Progenitor cell of endocrine pancreas (in vitro differentiated cells): Measurements from ENCODE around the gene LAMA3. TPM values are rescaled to one million over a fixed set of nuclear protein-coding genes. Genes with fewer than 3 reads are reported as not detected.

ENCODE experiments used
- DNase-seq: peaks from one replicate; pipeline ENCODE4 v3.0.0; 2021; ENCODE audit warnings: low spot score; ENCODE audit not compliant: unreplicated experiment
- H3K27ac Mint-ChIP-seq: 2 replicates; pipeline ENCODE4 v1.8.0; 2021; ENCODE audit warnings: mild to moderate bottlenecking, moderate library complexity, mixed read lengths
- H3K27me3 Mint-ChIP-seq: 2 replicates; pipeline ENCODE4 v1.8.0; 2021; ENCODE audit warnings: mixed read lengths
- H3K36me3 Mint-ChIP-seq: 2 replicates; pipeline ENCODE4 v1.8.0; 2022; ENCODE audit warnings: mixed read lengths; ENCODE audit not compliant: insufficient read depth
- H3K4me1 Mint-ChIP-seq: 2 replicates; pipeline ENCODE4 v1.8.0; 2021; ENCODE audit warnings: low read depth, mixed read lengths
- H3K4me3 Mint-ChIP-seq: 2 replicates; pipeline ENCODE4 v1.8.0; 2021; ENCODE audit warnings: low read depth, mild to moderate bottlenecking, moderate library complexity, mixed read lengths
- H3K9me3 Mint-ChIP-seq: 2 replicates; pipeline ENCODE4 v1.8.0; 2021; ENCODE audit warnings: low read depth, mixed read lengths
- total RNA-seq: library from RNA; stranded (reverse); gene quantifications from 2 replicates; pipeline ENCODE4 v1.2.1, GENCODE V29; 2021
- TF ChIP-seq, protein P1 (sequence below): fragments of 200-600 bp; sonication (generic); IDR thresholded peaks from one replicate; pipeline ENCODE4 v1.5.0; 2021; ENCODE audit warnings: antibody characterized with exemption, mild to moderate bottlenecking; ENCODE audit not compliant: unreplicated experiment

LAMA3 gene
- total RNA-seq, 1 donor from 2014 or later, result 0.84 TPM

GRCh38 chr18:23880931-23881617, 191.8 kb downstream of the LAMA3 start:
- H3K36me3 Mint-ChIP-seq, result no peaks in the 10 kb centered on the region
- no peak overlapping the region for H3K27ac Mint-ChIP-seq
- DNase-seq, result no peak
- peaks cover 5% of the 10 kb centered on the region for H3K27me3 Mint-ChIP-seq
- H3K9me3 Mint-ChIP-seq, result no peaks in the 10 kb centered on the region
- peaks cover 49% of the 10 kb centered on the region for H3K4me1 Mint-ChIP-seq
- TF ChIP-seq, protein P1, sequence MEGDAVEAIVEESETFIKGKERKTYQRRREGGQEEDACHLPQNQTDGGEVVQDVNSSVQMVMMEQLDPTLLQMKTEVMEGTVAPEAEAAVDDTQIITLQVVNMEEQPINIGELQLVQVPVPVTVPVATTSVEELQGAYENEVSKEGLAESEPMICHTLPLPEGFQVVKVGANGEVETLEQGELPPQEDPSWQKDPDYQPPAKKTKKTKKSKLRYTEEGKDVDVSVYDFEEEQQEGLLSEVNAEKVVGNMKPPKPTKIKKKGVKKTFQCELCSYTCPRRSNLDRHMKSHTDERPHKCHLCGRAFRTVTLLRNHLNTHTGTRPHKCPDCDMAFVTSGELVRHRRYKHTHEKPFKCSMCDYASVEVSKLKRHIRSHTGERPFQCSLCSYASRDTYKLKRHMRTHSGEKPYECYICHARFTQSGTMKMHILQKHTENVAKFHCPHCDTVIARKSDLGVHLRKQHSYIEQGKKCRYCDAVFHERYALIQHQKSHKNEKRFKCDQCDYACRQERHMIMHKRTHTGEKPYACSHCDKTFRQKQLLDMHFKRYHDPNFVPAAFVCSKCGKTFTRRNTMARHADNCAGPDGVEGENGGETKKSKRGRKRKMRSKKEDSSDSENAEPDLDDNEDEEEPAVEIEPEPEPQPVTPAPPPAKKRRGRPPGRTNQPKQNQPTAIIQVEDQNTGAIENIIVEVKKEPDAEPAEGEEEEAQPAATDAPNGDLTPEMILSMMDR, result no peak
- no peak overlapping the region for H3K4me3 Mint-ChIP-seq

DNA sequence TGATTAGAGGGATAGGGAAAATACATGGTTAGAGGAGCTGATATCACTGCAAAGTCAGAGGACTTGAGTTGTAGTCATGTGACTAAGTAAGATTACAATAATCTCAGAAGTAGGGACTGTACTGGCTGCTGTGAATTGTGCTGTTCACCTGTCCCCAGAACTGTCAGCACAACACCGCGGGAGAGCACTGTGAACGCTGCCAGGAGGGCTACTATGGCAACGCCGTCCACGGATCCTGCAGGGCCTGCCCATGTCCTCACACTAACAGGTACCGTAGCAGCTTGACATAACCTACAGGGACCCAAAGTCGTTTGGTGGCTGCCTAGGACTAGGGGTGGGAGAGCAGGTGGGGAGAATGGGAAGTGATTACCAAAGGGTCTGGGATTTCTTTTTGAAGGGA, 192.5 kb downstream of the LAMA3 start:
- H3K4me3 Mint-ChIP-seq, result no peak overlapping the region
- no peaks in the 10 kb centered on the region for H3K9me3 Mint-ChIP-seq
- H3K4me1 Mint-ChIP-seq, result peaks cover 44% of the 10 kb centered on the region
- H3K27me3 Mint-ChIP-seq, result peaks cover 5% of the 10 kb centered on the region
- H3K27ac Mint-ChIP-seq, result peak overlapping the region; percentile 75
- TF ChIP-seq, protein P1, result no peak
- DNase-seq, result no peak
- no peaks in the 10 kb centered on the region for H3K36me3 Mint-ChIP-seq

DNA sequence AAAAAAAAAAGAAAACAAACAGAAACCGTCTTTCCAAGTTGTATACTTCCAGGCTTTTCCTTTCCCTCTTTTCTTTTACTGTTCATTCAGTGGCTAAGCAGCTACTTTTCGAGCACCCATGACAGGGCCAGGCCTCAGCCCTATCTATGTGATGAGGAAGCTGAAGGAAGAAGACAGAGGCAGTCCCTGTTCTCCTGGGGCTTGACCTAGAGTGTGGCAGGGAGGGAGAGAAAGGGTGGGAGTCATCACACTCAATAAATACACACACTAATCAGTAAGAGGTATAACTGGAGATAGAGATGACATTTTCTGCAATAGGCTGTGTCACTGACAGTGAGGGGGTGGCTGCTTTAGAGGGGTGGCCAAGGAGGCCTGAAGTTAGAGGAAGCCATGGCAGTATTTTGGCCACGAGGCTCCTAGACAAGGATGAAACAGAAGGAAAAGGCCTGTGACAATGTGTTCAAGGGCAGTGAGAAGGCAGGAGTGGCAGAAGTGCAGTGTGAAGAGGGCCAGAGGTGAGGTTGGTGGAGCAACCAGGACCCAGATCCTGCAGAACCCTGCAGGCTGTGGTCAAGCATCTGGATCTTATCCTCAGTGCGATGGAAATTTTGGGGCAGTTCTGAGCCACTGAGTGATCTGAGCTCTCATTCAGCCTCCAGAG, 193.5 kb downstream of the LAMA3 start:
- Mint-ChIP-seq H3K9me3 (no peaks in the 10 kb centered on the region), H3K27ac (peak overlapping the region; percentile 89), H3K27me3 (peaks cover 5% of the 10 kb centered on the region), H3K4me3 (no peak overlapping the region), H3K36me3 (no peaks in the 10 kb centered on the region), H3K4me1 (peaks cover 44% of the 10 kb centered on the region)
- TF ChIP-seq, protein P1, result no peak
- DNase-seq, result no peak

DNA sequence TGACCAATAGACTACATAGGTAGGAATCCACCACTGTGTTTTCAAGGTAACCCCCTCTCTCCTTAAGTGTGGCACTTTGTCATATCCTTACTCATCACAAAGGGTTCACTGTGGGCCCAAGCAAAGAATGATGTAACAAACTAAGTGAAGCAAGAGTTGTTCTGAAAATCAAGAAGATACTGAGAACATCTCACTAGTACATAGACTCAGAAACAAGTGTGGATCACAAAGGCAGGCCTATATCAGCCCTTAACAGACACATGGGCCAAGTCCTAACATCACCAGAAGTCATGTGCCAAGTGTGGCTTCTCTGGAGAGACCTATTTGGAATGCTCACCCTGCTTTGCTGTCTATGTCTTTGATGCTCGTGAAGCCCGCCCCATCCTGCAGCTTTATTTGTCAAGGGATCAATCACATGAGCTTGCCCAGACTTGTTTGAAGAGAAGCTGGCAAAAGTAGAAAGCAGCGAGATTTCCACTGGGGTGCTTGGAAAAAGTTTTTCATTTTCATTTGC, 194.1 kb downstream of the LAMA3 start:
- no peak for DNase-seq
- peaks cover 5% of the 10 kb centered on the region for H3K27me3 Mint-ChIP-seq
- H3K36me3 Mint-ChIP-seq, result no peaks in the 10 kb centered on the region
- no peak overlapping the region for H3K4me3 Mint-ChIP-seq
- TF ChIP-seq, protein P1, result no peak
- peaks cover 43% of the 10 kb centered on the region for H3K4me1 Mint-ChIP-seq
- no peak overlapping the region for H3K27ac Mint-ChIP-seq
- no peaks in the 10 kb centered on the region for H3K9me3 Mint-ChIP-seq

DNA sequence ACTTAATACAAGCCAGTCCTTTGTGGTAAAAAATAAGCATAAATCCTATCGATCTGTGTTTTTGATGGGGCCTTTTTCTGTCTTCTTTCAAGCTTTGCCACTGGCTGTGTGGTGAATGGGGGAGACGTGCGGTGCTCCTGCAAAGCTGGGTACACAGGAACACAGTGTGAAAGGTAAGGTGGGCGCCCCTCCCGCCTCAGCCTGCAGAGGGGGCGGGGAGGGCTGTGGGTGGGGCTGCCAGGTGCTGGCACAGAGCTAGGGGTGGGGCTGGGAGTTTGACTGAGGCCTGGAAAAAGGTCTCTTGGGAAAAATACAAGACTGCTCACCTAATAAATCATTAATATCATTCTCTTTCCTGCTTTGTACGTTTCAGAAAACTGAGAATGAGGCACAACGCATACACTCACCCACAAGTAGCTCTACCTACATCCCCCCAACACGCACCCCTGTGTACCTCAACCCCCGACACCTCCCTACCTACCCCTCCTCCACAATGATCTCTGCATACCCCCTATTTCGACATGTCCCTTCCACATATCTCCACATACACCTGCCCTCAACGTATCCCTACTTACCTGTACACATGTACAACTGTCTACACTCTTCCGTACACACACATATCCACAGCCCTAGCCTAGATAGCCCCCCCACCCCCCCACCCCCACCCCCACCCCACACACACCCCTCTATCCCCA, 195.6 kb downstream of the LAMA3 start:
- H3K4me3 Mint-ChIP-seq, result no peak overlapping the region
- H3K27ac Mint-ChIP-seq, result peak overlapping the region; percentile 73
- DNase-seq, result no peak
- H3K36me3 Mint-ChIP-seq, result no peaks in the 10 kb centered on the region
- H3K9me3 Mint-ChIP-seq, result no peaks in the 10 kb centered on the region
- H3K4me1 Mint-ChIP-seq, result peaks cover 36% of the 10 kb centered on the region
- H3K27me3 Mint-ChIP-seq, result peaks cover 2% of the 10 kb centered on the region
- TF ChIP-seq, protein P1, result no peak
